OCI-LY3 (cell line): Measurements from ENCODE around the gene CRAMP1.

Experiments used
- CTCF ChIP-seq: fragments of 200-600, 300-600 bp; sonication (generic); IDR thresholded peaks from 2 replicates; pipeline ENCODE4 v1.5.1; 2014; ENCODE audit warnings: antibody characterized with exemption, low read length, low read depth
- EZH2phosphoT487 ChIP-seq: fragments of 200-600 bp; shearing (Covaris generic); IDR thresholded peaks from 2 replicates; pipeline ENCODE4 v1.6.1; 2018; ENCODE audit warnings: antibody characterized with exemption, mixed run types, low read depth

- TF ChIP-seq CTCF (no peak), EZH2phosphoT487 (no peak)
These were observed 21.1 kb downstream of the CRAMP1 start for GRCh38 chr16:1633310-1633709.
